HG03520 (cell line): ENCODE data around the gene ACTA1.
A peak's percentile ranks its signal among the peaks of the same experiment; 100 is the strongest.
"Not testable (repeated sequence)": the region's sequence is repeated elsewhere in the genome, so short reads cannot be mapped to it uniquely, and the experiment has no call there.

Experiments
- ATAC-seq: cut with Tn5 transposase; IDR thresholded peaks from one replicate; pipeline ENCODE4 v1.9.1; 2021; ENCODE audit warnings: mild to moderate bottlenecking, moderate library complexity; ENCODE audit not compliant: unreplicated experiment

Gene ACTA1

GRCh38 chr1:229434005-229434640, at the start of gene ACTA1:
TSS of gene ACTA1 (minus strand) at chr1:229434094. CDS start at chr1:229433115, 979 bp downstream.
- no peak for ATAC-seq

GRCh38 chr1:229482511-229482910, 48.6 kb upstream of the ACTA1 start:
- ATAC-seq, result no peak

GRCh38 chr1:229480495-229480894, 46.6 kb upstream of the ACTA1 start:
- ATAC-seq, result no peak

GRCh38 chr1:229479660-229480399, 45.9 kb upstream of the ACTA1 start:
- ATAC-seq, result peak; percentile 57

- ATAC-seq, result peak; percentile 65
Measured at GRCh38 chr1:229478852-229479251, 45.0 kb upstream of the ACTA1 start.

- ATAC-seq, result not testable (repeated sequence)
Measured at GRCh38 chr1:229475859-229476258, 42.0 kb upstream of the ACTA1 start.

- no peak for ATAC-seq
Measured at GRCh38 chr1:229474509-229474908, 40.6 kb upstream of the ACTA1 start.

GRCh38 chr1:229471175-229471574, 37.3 kb upstream of the ACTA1 start:
- ATAC-seq, result no peak

- ATAC-seq, result no peak
Measured at GRCh38 chr1:229470406-229471043, 36.6 kb upstream of the ACTA1 start.

GRCh38 chr1:229466887-229467286, 33.0 kb upstream of the ACTA1 start:
- no peak for ATAC-seq

- no peak for ATAC-seq
Measured at GRCh38 chr1:229464672-229465071, 30.8 kb upstream of the ACTA1 start.

- ATAC-seq, result no peak
Measured at GRCh38 chr1:229461032-229461668, 27.3 kb upstream of the ACTA1 start.

- ATAC-seq, result no peak
Measured at GRCh38 chr1:229459815-229460214, 25.9 kb upstream of the ACTA1 start.

GRCh38 chr1:229457436-229457835, 23.5 kb upstream of the ACTA1 start:
- no peak for ATAC-seq

GRCh38 chr1:229456016-229456415, 22.1 kb upstream of the ACTA1 start:
- ATAC-seq, result no peak

GRCh38 chr1:229454056-229454455, 20.2 kb upstream of the ACTA1 start:
- ATAC-seq, result no peak

- ATAC-seq, result no peak
Measured at GRCh38 chr1:229452956-229453801, 19.3 kb upstream of the ACTA1 start.

GRCh38 chr1:229448845-229449244, 15.0 kb upstream of the ACTA1 start:
- no peak for ATAC-seq

GRCh38 chr1:229448354-229448753, 14.5 kb upstream of the ACTA1 start:
- no peak for ATAC-seq

GRCh38 chr1:229447809-229448252, 13.9 kb upstream of the ACTA1 start:
- no peak for ATAC-seq

- no peak for ATAC-seq
Measured at GRCh38 chr1:229445828-229446227, 11.9 kb upstream of the ACTA1 start.
